GM12878 (cell line): ENCODE results near the gene LDB3. TPM values are rescaled to one million over a fixed set of nuclear protein-coding genes. Genes with fewer than 3 reads are reported as not detected.
"Not testable (repeated sequence)": the region's sequence is repeated elsewhere in the genome, so short reads cannot be mapped to it uniquely, and the experiment has no call there.

Source experiments
- ATAC-seq: fragments of 200-7000 bp; cut with Tn5 transposase; 3 replicates; pipeline ENCODE4 v1.9.1; 2020; ENCODE audit warnings: mild to moderate bottlenecking, moderate library complexity
- BruUV-seq: library from RNA; stranded (reverse); fragments of 400-500 nt; replicated peaks from 2 replicates; lab custom pipeline; 2021; lab: Mats Ljungman, UMichigan
- CTCF ChIA-PET: fragments of 300-600 bp; sonication (Branson Sonifier 250); formaldehyde crosslinking; extraction: SDS; loops from one replicate; lab custom pipeline; 2021; ENCODE audit warnings: inconsistent platforms; lab: Yijun Ruan, JAX
- POLR2A ChIA-PET: fragments of 350-600 bp; formaldehyde crosslinking; extraction: SDS; loops from one replicate; lab custom pipeline; 2021; ENCODE audit warnings: inconsistent platforms; lab: Charles Lee
- RAD21 ChIA-PET: fragments of 300-600 bp; sonication (Branson Sonifier 250); formaldehyde crosslinking; loops from one replicate; lab custom pipeline; 2023; ENCODE audit warnings: antibody characterized with exemption; ENCODE audit not compliant: unreplicated experiment; lab: Charles Lee
- SMC1A ChIA-PET: fragments of 300-600 bp; sonication (Branson Sonifier 250); formaldehyde crosslinking; loops from one replicate; lab custom pipeline; 2023; ENCODE audit not compliant: unreplicated experiment, uncharacterized antibody; lab: Charles Lee
- DNase-seq: peaks from one replicate; pipeline ENCODE4 v3.0.0-alpha.2; 2011; ENCODE audit warnings: low read depth, low spot score
- FAIRE-seq: peaks from 3 replicates; lab custom pipeline; 2011; peaks lifted over from hg19 to GRCh38; lab: Jason Lieb, UNC
- H2AFZ ChIP-seq: 2 replicates; pipeline ENCODE4 v1.6.0; 2011; ENCODE audit warnings: low read depth, low read length, control low read depth; ENCODE audit not compliant: control insufficient read depth
- H3K27ac ChIP-seq: 2 replicates; pipeline ENCODE4 v1.5.1; 2011; ENCODE audit warnings: control low read depth; ENCODE audit not compliant: control insufficient read depth, insufficient read depth
- H3K27me3 ChIP-seq, 2 experiments: replicated peaks in 1 of 2; 2 replicates each; pipeline versions ENCODE4 v1.6.0 to v1.6.1; 2011; ENCODE audit warnings: low read length in 1 of 2; ENCODE audit not compliant: control insufficient read depth in 2 of 2, insufficient read depth in 2 of 2
- H3K36me3 ChIP-seq, 2 experiments: 2 replicates each; pipeline ENCODE4 v1.5.1; 2011; ENCODE audit warnings: low read length in 1 of 2; ENCODE audit not compliant: control insufficient read depth in 2 of 2, insufficient read depth in 2 of 2
- H3K4me1 ChIP-seq: 2 replicates; pipeline ENCODE4 v1.6.1; 2011; ENCODE audit warnings: mild to moderate bottlenecking, low read length, moderate library complexity, mixed read lengths; ENCODE audit not compliant: control insufficient read depth, insufficient read depth
- H3K4me2 ChIP-seq: 2 replicates; pipeline ENCODE4 v1.6.0; 2011; ENCODE audit warnings: control low read depth; ENCODE audit not compliant: control insufficient read depth, insufficient read depth
- H3K4me3 ChIP-seq: fragments of 200-600 bp; sonication (generic); 2 replicates; pipeline ENCODE4 v1.5.1; 2016
- H3K79me2 ChIP-seq: 2 replicates; pipeline ENCODE4 v1.6.0; 2011; ENCODE audit warnings: low read length; ENCODE audit not compliant: control insufficient read depth, insufficient read depth
- H3K9ac ChIP-seq: 2 replicates; pipeline ENCODE4 v1.8.0; 2011; ENCODE audit warnings: low read length, control low read depth, mixed read lengths; ENCODE audit not compliant: control insufficient read depth, insufficient read depth
- H3K9me3 ChIP-seq: replicated peaks from 3 replicates; pipeline ENCODE4 v1.5.1; 2011; ENCODE audit warnings: mild to moderate bottlenecking, low read length; ENCODE audit not compliant: control insufficient read depth, insufficient read depth
- H4K20me1 ChIP-seq: 2 replicates; pipeline ENCODE4 v1.6.0; 2011; ENCODE audit not compliant: control insufficient read depth, insufficient read depth
- IKZF1 ChIP-seq: fragments of 450-650 bp; conservative IDR thresholded peaks from 2 replicates; pipeline ENCODE4 v1.6.1; 2017; ENCODE audit warnings: antibody characterized with exemption, mild to moderate bottlenecking
- IKZF2 ChIP-seq, 2 experiments: fragments of 450-650 bp; IDR thresholded peaks; 2 replicates each; pipeline ENCODE4 v1.6.1; 2017; ENCODE audit warnings: mild to moderate bottlenecking in 2 of 2, moderate library complexity in 2 of 2
- RUNX3 ChIP-seq: IDR thresholded peaks from 2 replicates; pipeline ENCODE4 v1.6.1; 2012; ENCODE audit warnings: low read length, inconsistent platforms
- SPI1 ChIP-seq: IDR thresholded peaks from 2 replicates; pipeline ENCODE4 v1.6.1; 2011; ENCODE audit warnings: low read depth, mild to moderate bottlenecking, low read length, moderate library complexity, borderline replicate concordance; ENCODE audit not compliant: insufficient read depth
- TCF3 ChIP-seq: IDR thresholded peaks from 2 replicates; pipeline ENCODE4 v1.6.1; 2012; ENCODE audit warnings: low read depth, mild to moderate bottlenecking, low read length, borderline replicate concordance; ENCODE audit not compliant: insufficient read depth
- WGBS: methylation state at CpG from one replicate; pipeline ENCODE4 v1.1.6; 2016; ENCODE audit warnings: low lambda C conversion rate; ENCODE audit not compliant: insufficient replicate concordance, insufficient coverage; ENCODE audit errors: missing lambda C conversion rate; 5-methylcytosine and 5-hydroxymethylcytosine counted together
- in situ Hi-C: fragments of 300-500 bp; cut with MboI; formaldehyde crosslinking; loops from 9 replicates; pipeline ENCODE4 v1.14.3; 2018; ENCODE audit warnings: mixed read lengths
- intact Hi-C: fragments of 100-400 bp; cut with micrococcal nuclease; formaldehyde crosslinking; loops from one replicate; pipeline ENCODE4 v1.14.2; 2022; ENCODE audit not compliant: unreplicated experiment
- polyA plus RNA-seq, 11 experiments: library from polyadenylated mRNA; depleted of rRNA in 4 of 11; unstranded in 6 of 11; stranded (reverse) in 5 of 11; fragments of >200 nt; fragmentation: Nextera tagmentation in 4 of 11; fragmentation: Illumina TruSeq in 1 of 11; extraction: Ambion mirVana in 4 of 11; extraction: Trizol in 1 of 11; gene quantifications; 1 replicate in 1 of 11; 2 replicates in 10 of 11; pipeline versions ENCODE4 v1.2.1 to v1.2.3, GENCODE V29; 2011 to 2016; ENCODE audit warnings: inconsistent platforms in 2 of 11, missing spikeins in 2 of 11, low read depth in 1 of 11
- total RNA-seq, 4 experiments: library from RNA; depleted of rRNA in 3 of 4; stranded (reverse); fragments of >200 nt in 3 of 4; fragmentation: Illumina TruSeq in 1 of 4; extraction: Trizol in 1 of 4; gene quantifications; 2 replicates each; pipeline versions ENCODE4 v1.2.1 to v1.2.3, GENCODE V29; 2013 to 2021
- TF ChIP-seq, protein P1 (sequence below): fragments of 450-650 bp; formaldehyde crosslinking; IDR thresholded peaks from 2 replicates; pipeline ENCODE4 v1.5.0; 2022; ENCODE audit warnings: mild to moderate bottlenecking, missing genetic modification characterization

LDB3 gene
- total and polyA plus RNA-seq, 10 of the 15 experiments (the other 5 are each of a cell fraction or from before 2014, with no cell fraction given) = 0.02 to 0.07 (median 0.04) TPM; not detected in 1

- TF ChIP-seq TCF3 = no peak
Measured at GRCh38 chr10:86733260-86733671, 65.0 kb downstream of the LDB3 start (continued).

DNA sequence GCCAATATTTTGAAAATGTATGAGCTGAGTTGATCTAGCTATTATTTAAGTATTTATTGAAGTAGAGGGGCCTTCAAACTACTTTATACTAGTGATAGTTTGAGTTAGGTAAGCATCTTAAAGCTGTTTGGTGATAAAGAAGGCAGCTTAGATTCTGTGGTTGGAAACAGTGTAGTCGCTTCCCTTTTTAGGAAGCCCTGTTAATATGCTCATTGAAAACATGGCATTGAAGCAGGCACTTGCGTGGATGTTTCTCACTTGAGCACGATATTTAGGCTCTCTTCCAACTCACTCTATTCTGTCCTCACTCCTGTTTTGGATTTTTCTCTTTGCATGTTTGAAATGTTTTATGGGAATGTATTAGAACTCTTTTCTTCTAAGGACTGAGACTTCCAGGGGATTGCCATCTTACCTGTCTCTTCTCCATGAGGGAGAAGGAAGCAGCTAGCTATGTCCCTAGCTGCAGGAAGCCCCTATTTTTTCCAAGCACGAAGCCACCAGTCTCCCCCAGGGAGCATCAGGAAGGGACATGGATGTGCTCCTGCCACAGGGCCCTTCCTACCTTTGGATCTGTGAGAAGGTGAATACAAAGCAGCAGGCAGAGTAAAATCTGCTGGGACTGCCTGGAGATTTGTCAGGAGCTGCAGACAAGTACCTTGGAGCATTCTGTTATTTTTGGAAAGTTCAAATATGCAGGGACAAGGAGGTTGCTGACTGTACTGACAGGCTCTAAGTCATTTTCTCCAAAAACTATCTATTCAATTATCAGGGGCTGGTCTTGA, 66.1 kb downstream of the LDB3 start:
- 0 out of 4 replicates have a peak, but pooled peaks of 1 of the 2 experiments have one; percentile 17 for TF ChIP-seq IKZF2 (IDR thresholded peaks at IDR 0.05)
- 0 out of 2 replicates have a peak, but pooled peaks have one; percentile 17 for TF ChIP-seq IKZF1
- peak; percentile 78; the same call in 1 of the 2 replicates for TF ChIP-seq SPI1
- TF ChIP-seq RUNX3 = peak; percentile 44
- TF ChIP-seq, protein P1, sequence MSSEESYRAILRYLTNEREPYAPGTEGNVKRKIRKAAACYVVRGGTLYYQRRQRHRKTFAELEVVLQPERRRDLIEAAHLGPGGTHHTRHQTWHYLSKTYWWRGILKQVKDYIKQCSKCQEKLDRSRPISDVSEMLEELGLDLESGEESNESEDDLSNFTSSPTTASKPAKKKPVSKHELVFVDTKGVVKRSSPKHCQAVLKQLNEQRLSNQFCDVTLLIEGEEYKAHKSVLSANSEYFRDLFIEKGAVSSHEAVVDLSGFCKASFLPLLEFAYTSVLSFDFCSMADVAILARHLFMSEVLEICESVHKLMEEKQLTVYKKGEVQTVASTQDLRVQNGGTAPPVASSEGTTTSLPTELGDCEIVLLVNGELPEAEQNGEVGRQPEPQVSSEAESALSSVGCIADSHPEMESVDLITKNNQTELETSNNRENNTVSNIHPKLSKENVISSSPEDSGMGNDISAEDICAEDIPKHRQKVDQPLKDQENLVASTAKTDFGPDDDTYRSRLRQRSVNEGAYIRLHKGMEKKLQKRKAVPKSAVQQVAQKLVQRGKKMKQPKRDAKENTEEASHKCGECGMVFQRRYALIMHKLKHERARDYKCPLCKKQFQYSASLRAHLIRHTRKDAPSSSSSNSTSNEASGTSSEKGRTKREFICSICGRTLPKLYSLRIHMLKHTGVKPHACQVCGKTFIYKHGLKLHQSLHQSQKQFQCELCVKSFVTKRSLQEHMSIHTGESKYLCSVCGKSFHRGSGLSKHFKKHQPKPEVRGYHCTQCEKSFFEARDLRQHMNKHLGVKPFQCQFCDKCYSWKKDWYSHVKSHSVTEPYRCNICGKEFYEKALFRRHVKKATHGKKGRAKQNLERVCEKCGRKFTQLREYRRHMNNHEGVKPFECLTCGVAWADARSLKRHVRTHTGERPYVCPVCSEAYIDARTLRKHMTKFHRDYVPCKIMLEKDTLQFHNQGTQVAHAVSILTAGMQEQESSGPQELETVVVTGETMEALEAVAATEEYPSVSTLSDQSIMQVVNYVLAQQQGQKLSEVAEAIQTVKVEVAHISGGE (CRISPR knock-in tag) = no peak
- TF ChIP-seq, all 136 proteins: peak for 4
- RAD21 ChIA-PET = interaction anchor here (0.7 to 1.1 kb wide), 3 partner anchors 9 to 211 kb away, joined by 3 read pairs; no protein-coding TSS in a partner anchor
- BruUV-seq = no TSS peak
- DNase-seq (no peak), FAIRE-seq (no peak), ATAC-seq (peak; percentile 83)
- peak overlapping the region; percentile 46 for H2AFZ ChIP-seq
- H3K4me3 ChIP-seq = no peak overlapping the region
- in situ Hi-C loops (no loop called here), intact Hi-C loops (no loop called here)
- no peaks in the 10 kb centered on the region for H4K20me1 ChIP-seq
- H3K9ac ChIP-seq = no peak overlapping the region
- SMC1A ChIA-PET = interaction anchor here (0.7 to 2.7 kb wide), 7 partner anchors 9 to 101 kb away, joined by 3 to 7 read pairs (median 3); no protein-coding TSS in a partner anchor
- no peaks in the 10 kb centered on the region for H3K79me2 ChIP-seq
- H3K36me3 ChIP-seq = no peaks in the 10 kb centered on the region
- no peak overlapping the region for H3K27ac ChIP-seq
- POLR2A ChIA-PET = interaction anchor here (1.5 kb wide), 2 partner anchors 13 to 23 kb away, joined by 3 to 4 read pairs; no protein-coding TSS in a partner anchor
- peaks cover 9% of the 10 kb centered on the region; the same call in 1 of the 2 replicates for H3K4me1 ChIP-seq
- H3K9me3 ChIP-seq = no peaks in the 10 kb centered on the region
- WGBS = 24% methylated on average over 4 of the region's 4 CpGs
- no peaks in the 10 kb centered on the region for H3K27me3 ChIP-seq
- CTCF ChIA-PET = interaction anchor here (0.5 to 1.5 kb wide), 6 partner anchors 14 to 894 kb away, joined by 3 to 5 read pairs (median 3); no protein-coding TSS in a partner anchor
- H3K4me2 ChIP-seq = no peak overlapping the region

DNA sequence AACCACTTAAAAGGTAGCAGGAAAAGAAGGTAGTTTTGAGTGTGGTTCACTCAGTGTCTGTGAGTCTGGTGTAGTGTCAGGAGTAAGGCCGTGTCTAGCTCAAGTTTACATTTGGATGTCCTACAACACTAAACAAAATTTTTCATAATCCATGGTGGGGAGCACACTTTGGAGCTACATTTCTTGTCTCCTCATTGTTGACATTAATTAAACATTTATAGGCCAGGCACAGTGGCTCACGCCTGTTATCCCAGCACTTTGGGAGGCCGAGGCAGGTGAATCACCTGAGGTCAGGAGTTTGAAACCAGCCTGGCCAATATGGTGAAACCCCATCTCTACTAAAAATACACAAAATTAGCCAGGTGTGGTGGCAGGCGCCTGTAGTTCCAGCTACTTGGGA, 67.0 kb downstream of the LDB3 start:
- not testable (repeated sequence) for H3K79me2 ChIP-seq, H3K27me3 ChIP-seq

More for the DNA sequence above, 67.0 kb downstream of the LDB3 start:
- H3K36me3 ChIP-seq, H4K20me1 ChIP-seq, H3K4me1 ChIP-seq, H2AFZ ChIP-seq, H3K27ac ChIP-seq, H3K4me2 ChIP-seq, BruUV-seq, H3K4me3 ChIP-seq, intact Hi-C loops, in situ Hi-C loops, ATAC-seq, H3K9me3 ChIP-seq, FAIRE-seq, DNase-seq, H3K9ac ChIP-seq, RAD21 ChIA-PET: not testable (repeated sequence)
- 62% methylated on average over 4 of the region's 4 CpGs for WGBS
- CTCF ChIA-PET = interaction anchor here (1.4 to 1.6 kb wide), 2 partner anchors 17 to 211 kb away, joined by 3 to 6 read pairs; no protein-coding TSS in a partner anchor
- SMC1A ChIA-PET = interaction anchor here (0.6 to 2.2 kb wide), 3 partner anchors 11 to 18 kb away, joined by 3 to 6 read pairs (median 5); no protein-coding TSS in a partner anchor
- POLR2A ChIA-PET = interaction anchor here (0.7 kb wide), 1 partner anchor 117 kb away, joined by 7 read pairs; no protein-coding TSS in a partner anchor
